AG09319 (cell line): ENCODE results near the gene TMSB4X.

ENCODE experiments used
- DNase-seq: peaks from one replicate; pipeline ENCODE4 v3.0.0-alpha.2; 2010; ENCODE audit warnings: low read depth; ENCODE audit errors: extremely low read depth
- TF ChIP-seq, protein P1 (sequence below): IDR thresholded peaks from 2 replicates; pipeline ENCODE4 v1.5.1; 2011; ENCODE audit warnings: low read depth, mild to moderate bottlenecking, inconsistent platforms, low read length, moderate library complexity

TMSB4X gene

DNA sequence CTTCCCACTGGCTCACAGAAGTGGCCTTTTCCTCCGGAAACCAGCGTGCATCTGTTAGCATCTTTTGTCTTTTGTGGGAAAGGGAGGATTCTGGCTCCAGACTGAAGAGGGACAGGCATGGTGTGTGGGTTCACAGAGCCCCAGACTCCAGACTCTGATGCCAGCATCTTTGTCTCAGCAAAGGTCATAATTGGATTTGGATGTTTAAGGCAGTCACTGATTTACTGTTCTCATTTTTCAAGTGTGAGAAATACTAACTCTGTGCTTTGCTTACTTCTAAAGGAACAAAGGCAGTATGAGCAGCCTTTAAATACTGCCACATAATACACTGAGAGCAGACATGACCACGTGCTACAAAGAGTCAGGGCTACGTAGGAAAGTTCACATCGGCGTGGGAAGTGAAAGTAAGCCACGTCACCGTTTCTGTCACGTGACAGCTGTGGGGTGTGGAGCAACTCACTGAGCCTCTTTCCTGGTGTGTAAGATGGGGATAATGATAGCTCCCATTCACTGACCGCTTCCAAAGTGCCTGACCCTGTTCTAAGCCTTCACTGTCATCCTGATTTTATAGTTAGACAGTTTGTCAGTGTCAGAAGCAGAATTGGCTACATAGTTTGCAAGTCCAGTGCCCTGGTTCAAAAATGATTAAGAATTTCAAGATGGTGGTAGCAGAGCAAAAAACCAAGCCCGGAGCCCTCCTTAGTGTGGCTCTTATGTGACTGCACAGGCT lies 24.8 kb upstream of the TMSB4X start:
- TF ChIP-seq, protein P1, sequence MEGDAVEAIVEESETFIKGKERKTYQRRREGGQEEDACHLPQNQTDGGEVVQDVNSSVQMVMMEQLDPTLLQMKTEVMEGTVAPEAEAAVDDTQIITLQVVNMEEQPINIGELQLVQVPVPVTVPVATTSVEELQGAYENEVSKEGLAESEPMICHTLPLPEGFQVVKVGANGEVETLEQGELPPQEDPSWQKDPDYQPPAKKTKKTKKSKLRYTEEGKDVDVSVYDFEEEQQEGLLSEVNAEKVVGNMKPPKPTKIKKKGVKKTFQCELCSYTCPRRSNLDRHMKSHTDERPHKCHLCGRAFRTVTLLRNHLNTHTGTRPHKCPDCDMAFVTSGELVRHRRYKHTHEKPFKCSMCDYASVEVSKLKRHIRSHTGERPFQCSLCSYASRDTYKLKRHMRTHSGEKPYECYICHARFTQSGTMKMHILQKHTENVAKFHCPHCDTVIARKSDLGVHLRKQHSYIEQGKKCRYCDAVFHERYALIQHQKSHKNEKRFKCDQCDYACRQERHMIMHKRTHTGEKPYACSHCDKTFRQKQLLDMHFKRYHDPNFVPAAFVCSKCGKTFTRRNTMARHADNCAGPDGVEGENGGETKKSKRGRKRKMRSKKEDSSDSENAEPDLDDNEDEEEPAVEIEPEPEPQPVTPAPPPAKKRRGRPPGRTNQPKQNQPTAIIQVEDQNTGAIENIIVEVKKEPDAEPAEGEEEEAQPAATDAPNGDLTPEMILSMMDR: no peak
- peak; percentile 62 for DNase-seq

DNA sequence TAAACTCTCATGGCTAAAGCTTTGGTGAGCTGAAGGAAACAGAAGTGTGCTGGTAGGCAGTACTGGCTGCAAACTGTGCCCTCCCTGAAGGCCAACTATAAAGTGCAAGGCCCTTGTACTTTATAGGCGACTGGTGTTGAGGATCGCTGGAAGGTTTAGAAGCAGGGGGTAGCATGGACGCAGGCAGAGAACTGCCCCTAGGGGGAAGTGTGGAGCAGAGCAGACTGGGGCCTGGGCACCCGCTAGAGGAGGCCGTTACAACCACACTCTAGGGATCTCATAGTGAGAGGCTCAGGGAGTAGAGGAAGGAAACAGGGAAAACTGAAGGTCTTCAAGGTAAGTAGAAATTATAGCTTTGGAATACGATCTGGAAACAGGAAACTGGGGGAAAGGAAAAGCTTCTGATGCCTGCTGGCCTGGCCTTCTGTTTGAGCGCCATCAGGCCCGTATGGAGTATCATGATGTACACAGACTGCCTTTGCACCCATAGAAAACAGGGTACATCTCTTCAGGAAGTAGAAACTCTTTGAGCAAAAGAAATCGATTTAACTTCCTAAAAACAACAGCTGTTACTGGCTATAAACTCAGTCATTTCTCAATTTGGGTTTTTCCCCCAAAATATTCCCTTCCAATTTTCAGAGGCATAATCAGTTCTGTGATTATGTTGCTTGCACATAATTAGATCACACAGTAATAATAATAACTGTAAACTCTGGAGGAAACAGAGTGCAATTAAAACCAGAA lies 23.9 kb upstream of the TMSB4X start:
- no peak for DNase-seq
- TF ChIP-seq, protein P1: peak; percentile 14

DNA sequence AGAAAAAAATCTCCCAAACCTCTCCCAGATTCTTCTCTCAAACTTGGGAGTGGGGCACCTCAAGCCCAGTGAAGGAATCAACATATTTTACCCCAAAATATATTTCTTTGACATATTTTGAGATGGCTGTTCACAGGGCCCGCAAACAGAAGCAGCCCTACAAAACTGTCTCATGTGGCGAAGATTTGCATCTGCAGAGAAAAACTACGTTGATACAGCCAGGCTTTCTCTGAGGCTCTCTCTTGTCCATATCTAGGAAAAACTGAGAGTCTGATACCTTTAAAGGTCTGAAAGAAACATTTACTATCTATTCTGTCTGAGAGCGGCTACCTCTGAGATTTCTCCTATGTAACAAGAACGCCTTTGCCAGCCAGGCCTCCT lies 23.3 kb upstream of the TMSB4X start:
- no peak for DNase-seq
- TF ChIP-seq, protein P1: no peak

DNA sequence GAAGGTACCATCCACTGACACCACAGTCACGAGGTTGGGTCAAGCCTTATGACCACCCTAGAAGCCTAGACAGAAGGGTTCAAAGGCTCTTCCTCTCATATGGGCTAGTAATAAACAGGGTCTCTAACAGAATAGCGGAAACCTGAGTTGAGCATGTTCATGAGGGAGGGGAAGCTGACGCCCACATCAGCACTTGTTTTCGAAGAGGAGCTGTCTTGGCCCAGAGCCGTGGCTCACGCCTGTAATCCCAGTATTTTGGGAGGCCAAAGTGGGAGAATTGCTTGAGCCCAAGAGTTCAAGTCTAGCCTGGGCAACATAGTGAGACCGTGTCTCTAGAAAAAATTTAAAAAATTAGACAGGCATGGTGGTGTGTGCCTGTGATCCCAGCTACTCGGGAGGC lies 21.5 kb upstream of the TMSB4X start:
- DNase-seq: no peak
- TF ChIP-seq, protein P1: no peak

DNA sequence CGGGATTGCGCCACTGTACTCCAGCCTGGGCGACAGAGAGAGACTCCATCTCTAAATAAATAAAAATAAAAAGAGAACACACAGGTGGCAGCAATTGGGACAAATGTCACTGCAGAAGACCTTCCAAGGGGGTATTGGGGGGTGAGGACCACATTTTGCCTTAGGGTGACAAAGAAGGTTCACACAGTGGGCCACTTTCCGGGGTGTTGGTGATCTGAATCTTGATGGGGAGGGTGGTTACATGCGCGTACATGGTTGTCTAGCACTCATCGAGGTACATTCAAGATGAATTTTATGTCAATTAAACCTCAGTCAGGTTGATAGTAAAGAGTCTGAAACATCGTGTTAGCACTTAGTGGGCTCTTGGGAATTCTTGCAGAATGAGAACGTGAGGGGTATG lies 20.5 kb upstream of the TMSB4X start:
- no peak for DNase-seq
- TF ChIP-seq, protein P1: no peak

DNA sequence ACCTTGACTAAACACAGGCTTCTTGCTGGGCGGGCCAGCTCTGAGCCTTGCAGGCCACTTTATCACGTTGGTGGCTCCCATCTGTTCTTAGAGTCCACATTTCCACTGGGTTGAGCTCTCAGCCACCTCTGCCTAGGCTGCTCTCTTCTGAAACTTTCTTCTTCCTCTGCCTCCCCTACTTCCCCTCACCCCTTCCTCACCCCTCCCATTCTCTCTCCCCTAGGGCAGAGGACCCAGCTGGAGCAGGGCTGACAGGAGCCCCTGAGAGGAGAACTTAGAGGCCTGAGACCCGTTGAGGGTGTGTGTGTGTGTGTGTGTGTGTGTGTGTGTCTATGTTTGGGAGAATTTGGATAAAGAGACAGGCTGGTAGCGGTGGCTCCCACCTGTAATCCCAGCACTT lies 19.9 kb upstream of the TMSB4X start:
- TF ChIP-seq, protein P1: no peak
- DNase-seq: no peak
